Coronary artery (tissue), 2 donors: ENCODE data around the gene G6PD.

Experiments used
- DNase-seq: peaks from one replicate; pipeline ENCODE4 v3.0.0-alpha.2; 2017; ENCODE audit warnings: low spot score
- H3K27ac ChIP-seq, 2 donors: fragments of 200-600 bp; sonication (generic); one replicate each; pipeline ENCODE4 v1.5.1; 2016 to 2019
- H3K4me3 ChIP-seq: fragments of 200-600 bp; sonication (generic); 2 replicates; pipeline ENCODE4 v1.5.1; 2016; ENCODE audit warnings: mild to moderate bottlenecking, moderate library complexity
- CTCF ChIP-seq: fragments of 200-600 bp; sonication (generic); IDR thresholded peaks from one replicate; pipeline ENCODE4 v1.5.1; 2019; ENCODE audit warnings: antibody characterized with exemption

Gene G6PD

GRCh38 chrX:154525606-154526490, 20.8 kb downstream of the G6PD start:
- TF ChIP-seq CTCF: no peak
- H3K4me3 ChIP-seq: no peak overlapping the region
- no peak for DNase-seq
- no peak overlapping the region for H3K27ac ChIP-seq

GRCh38 chrX:154519389-154519788, 27.3 kb downstream of the G6PD start:
- no peak for TF ChIP-seq CTCF
- DNase-seq: no peak
- H3K4me3 ChIP-seq: no peak overlapping the region
- H3K27ac ChIP-seq: no peak overlapping the region

GRCh38 chrX:154517101-154517781, 29.4 kb downstream of the G6PD start:
- TF ChIP-seq CTCF: no peak
- H3K27ac ChIP-seq: peak overlapping the region; percentile 48 to 90
- H3K4me3 ChIP-seq: peak overlapping the region; percentile 78
- no peak for DNase-seq

- no peak for TF ChIP-seq CTCF
- peak overlapping the region; percentile 78 for H3K4me3 ChIP-seq
- H3K27ac ChIP-seq: peak overlapping the region; percentile 48 to 90
- DNase-seq: no peak
These were observed 30.0 kb downstream of the G6PD start for GRCh38 chrX:154516656-154517100.

GRCh38 chrX:154515966-154516655, 30.5 kb downstream of the G6PD start, which contains the start of gene FAM3A:
TSS of gene FAM3A (minus strand) at chrX:154516232. CDS start at chrX:154515772, 460 bp downstream.
- DNase-seq: peak; percentile 94
- peak within 1 kb of the TSS; percentile 48 to 90 for H3K27ac ChIP-seq
- TF ChIP-seq CTCF: no peak

GRCh38 chrX:154515090-154515965, 31.3 kb downstream of the G6PD start:
- Histone ChIP-seq H3K27ac (peak overlapping the region; percentile 48 to 90), H3K4me3 (peak overlapping the region; percentile 78)
- TF ChIP-seq CTCF: no peak
- DNase-seq: no peak

More at GRCh38 chrX:154515966-154516655, 30.5 kb downstream of the G6PD start, which contains the start of gene FAM3A:
- peak within 1 kb of the TSS; percentile 78 for H3K4me3 ChIP-seq
